ENCODE data around the gene STK17A. TPM values are rescaled to one million over a fixed set of nuclear protein-coding genes. Genes with fewer than 3 reads are reported as not detected.

STK17A gene
- total RNA-seq, 1 donor from 2014 or later = 35.0 TPM

DNA sequence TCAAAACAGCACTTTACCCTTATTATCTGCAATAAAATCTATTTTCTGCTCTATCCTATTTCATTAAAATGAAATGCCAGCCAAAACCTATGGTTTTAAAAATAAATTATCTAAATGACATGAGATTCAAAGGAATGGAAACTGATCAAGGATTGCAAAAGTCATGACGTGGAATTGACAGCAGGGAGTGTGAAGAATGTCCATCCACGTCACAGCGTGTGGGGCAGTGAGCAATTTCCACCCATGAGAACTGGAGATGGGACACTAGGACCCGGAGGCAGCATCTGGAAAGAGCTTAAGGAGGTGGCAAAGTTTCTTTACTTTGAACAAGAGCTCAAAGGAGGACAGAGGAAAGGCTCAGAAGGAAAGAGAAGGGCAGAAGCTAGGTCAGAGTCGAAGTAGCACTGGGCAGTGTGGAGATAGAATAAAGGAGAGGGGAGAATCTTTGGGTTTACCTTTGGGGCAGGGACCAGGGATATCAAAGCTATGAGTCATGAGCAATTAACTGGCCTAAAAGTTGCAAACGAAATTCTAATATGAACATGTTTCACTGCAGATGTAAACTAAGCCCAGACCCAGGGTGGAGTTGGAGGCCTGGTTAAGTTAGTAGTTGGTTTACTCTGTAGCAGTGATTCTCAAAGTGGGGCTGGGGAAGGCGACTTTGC, 24.9 kb upstream of the STK17A start:
- no peak overlapping the region for H3K27ac Mint-ChIP-seq (ENCODE audit: unreplicated experiment)
- H3K9me3 Mint-ChIP-seq (ENCODE audit: low read depth) = no peaks in the 10 kb centered on the region
- H3K36me3 Mint-ChIP-seq (ENCODE audit: low read depth) = no peaks in the 10 kb centered on the region
- DNase-seq (ENCODE audit: low spot score) = no peak
- H3K4me3 Mint-ChIP-seq (ENCODE audit: unreplicated experiment) = no peak overlapping the region
- peaks cover 11% of the 10 kb centered on the region for H3K4me1 Mint-ChIP-seq (ENCODE audit: low read depth)
- TF ChIP-seq, protein P1, sequence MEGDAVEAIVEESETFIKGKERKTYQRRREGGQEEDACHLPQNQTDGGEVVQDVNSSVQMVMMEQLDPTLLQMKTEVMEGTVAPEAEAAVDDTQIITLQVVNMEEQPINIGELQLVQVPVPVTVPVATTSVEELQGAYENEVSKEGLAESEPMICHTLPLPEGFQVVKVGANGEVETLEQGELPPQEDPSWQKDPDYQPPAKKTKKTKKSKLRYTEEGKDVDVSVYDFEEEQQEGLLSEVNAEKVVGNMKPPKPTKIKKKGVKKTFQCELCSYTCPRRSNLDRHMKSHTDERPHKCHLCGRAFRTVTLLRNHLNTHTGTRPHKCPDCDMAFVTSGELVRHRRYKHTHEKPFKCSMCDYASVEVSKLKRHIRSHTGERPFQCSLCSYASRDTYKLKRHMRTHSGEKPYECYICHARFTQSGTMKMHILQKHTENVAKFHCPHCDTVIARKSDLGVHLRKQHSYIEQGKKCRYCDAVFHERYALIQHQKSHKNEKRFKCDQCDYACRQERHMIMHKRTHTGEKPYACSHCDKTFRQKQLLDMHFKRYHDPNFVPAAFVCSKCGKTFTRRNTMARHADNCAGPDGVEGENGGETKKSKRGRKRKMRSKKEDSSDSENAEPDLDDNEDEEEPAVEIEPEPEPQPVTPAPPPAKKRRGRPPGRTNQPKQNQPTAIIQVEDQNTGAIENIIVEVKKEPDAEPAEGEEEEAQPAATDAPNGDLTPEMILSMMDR (IDR thresholded peaks at IDR 0.05) = no peak
- H3K27me3 Mint-ChIP-seq (ENCODE audit: low read depth) = peaks cover 11% of the 10 kb centered on the region

DNA sequence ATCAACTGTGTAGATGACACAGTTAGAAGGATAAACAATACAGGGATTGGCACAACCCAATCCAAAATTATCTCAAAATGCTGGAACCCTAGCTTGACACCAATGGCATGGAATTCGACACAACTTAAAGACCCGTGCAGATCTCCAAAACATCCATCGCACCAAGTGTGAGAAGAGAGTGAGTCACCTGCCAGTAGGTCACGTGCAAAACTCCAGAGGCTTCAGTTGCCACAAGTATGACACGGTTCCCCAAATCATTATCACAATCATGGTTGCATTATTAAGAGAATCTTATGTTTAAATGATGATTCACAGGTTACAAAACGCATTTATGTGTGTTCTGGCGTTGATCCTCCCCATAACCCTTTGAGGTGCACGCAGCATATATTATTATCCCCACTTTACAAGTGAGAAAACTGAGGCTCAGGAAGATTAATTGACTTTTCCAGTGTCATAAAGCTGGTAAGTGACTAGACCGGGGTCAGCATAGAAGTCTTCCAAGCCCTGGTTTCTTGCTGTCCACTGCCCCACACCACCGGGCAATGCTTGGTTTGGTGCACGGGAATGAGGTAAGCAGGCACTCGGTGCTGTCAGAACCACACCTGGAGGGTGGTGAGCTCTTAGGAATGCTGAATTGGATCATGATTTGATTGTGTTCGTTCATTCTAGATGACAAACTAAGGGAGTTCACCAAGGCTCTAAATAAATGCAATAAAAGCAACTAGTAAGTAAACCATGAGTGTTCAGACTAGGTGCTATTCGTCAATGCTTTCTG, 23.6 kb upstream of the STK17A start:
- no peak for DNase-seq (ENCODE audit: low spot score)
- Mint-ChIP-seq H3K4me3 (ENCODE audit: unreplicated experiment) (no peak overlapping the region), H3K27me3 (ENCODE audit: low read depth) (peaks cover 11% of the 10 kb centered on the region), H3K27ac (ENCODE audit: unreplicated experiment) (no peak overlapping the region), H3K9me3 (ENCODE audit: low read depth) (no peaks in the 10 kb centered on the region), H3K36me3 (ENCODE audit: low read depth) (no peaks in the 10 kb centered on the region), H3K4me1 (ENCODE audit: low read depth) (peaks cover 2% of the 10 kb centered on the region)
- TF ChIP-seq, protein P1 (IDR thresholded peaks at IDR 0.05) = no peak

DNA sequence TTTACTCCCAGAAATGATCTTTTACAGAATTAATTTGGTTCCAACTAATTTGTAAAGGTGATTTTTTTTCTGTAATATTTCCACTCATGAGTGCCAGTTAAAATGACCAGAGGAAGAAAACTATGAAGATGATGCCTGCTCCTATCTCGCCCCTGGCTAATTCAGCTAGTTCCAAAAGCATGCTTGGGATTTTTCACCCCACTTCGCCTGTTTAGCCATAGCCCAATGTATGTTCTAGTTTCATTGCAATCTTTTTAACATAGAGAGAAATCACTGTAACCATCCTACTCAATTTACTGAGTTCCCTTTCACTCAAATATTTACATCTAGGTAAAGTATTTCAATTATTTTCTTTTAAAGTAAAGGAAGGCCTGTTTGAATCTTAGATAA, 23.0 kb upstream of the STK17A start:
- no peaks in the 10 kb centered on the region for H3K4me1 Mint-ChIP-seq (ENCODE audit: low read depth)
- H3K9me3 Mint-ChIP-seq (ENCODE audit: low read depth) = no peaks in the 10 kb centered on the region
- TF ChIP-seq, protein P1 (IDR thresholded peaks at IDR 0.05) = no peak
- H3K27ac Mint-ChIP-seq (ENCODE audit: unreplicated experiment) = no peak overlapping the region
- no peak overlapping the region for H3K4me3 Mint-ChIP-seq (ENCODE audit: unreplicated experiment)
- H3K36me3 Mint-ChIP-seq (ENCODE audit: low read depth) = no peaks in the 10 kb centered on the region
- no peak for DNase-seq (ENCODE audit: low spot score)
- H3K27me3 Mint-ChIP-seq (ENCODE audit: low read depth) = peaks cover 11% of the 10 kb centered on the region

DNA sequence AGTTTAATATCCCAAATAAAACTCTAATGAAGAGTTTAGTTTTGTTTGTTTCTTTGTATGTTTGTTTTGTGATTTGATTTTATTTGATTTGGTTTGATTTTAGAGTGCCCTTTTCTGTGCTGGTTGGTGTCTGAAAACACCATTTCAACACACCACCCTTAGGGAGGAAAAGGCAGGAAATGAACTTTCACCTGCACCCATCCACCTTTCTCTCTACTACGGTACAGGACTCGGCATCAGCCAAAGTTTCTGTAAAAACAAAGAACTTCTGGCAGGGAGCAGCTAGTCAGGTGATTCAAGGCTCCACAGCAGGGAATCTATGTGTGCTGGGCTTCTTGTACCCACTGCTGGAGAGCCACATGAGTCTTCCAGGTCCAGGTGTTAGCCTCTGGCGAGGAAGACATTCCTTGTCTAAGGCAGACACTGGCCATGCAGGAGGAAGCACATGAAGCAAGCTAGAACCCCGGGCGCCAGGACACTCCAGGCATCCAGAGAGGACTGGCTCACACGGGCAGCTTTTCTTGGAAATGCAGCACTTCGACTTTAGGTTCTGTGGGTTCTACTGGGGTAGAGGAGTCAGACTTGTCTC, 22.1 kb upstream of the STK17A start:
- H3K4me1 Mint-ChIP-seq (ENCODE audit: low read depth) = no peaks in the 10 kb centered on the region
- no peak overlapping the region for H3K4me3 Mint-ChIP-seq (ENCODE audit: unreplicated experiment)
- no peaks in the 10 kb centered on the region for H3K9me3 Mint-ChIP-seq (ENCODE audit: low read depth)
- TF ChIP-seq, protein P1 (IDR thresholded peaks at IDR 0.05) = no peak
- peaks cover 7% of the 10 kb centered on the region for H3K27me3 Mint-ChIP-seq (ENCODE audit: low read depth)
- no peak for DNase-seq (ENCODE audit: low spot score)
- H3K27ac Mint-ChIP-seq (ENCODE audit: unreplicated experiment) = no peak overlapping the region
- no peaks in the 10 kb centered on the region for H3K36me3 Mint-ChIP-seq (ENCODE audit: low read depth)

DNA sequence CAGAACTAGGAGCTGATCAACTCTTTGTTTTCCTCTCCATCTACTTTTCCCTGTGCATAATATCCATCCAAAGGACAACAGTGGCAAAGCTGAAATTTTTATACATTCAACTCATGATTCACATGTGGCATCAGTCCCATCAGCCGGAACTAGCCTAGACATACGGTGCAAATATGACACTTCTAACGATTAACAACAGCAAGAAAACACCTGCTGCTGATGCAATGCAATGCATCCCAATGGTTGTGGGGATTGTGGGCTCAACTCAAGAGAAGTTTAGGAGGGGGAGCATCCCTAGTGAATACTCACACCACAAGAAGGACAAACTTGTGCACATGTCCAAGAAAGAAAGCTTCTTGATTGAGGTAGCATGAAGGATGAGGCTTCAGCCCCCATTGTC, 20.5 kb upstream of the STK17A start:
- DNase-seq (ENCODE audit: low spot score) = no peak
- no peak overlapping the region for H3K27ac Mint-ChIP-seq (ENCODE audit: unreplicated experiment)

More for the DNA sequence above, 20.5 kb upstream of the STK17A start:
- Mint-ChIP-seq H3K36me3 (ENCODE audit: low read depth) (no peaks in the 10 kb centered on the region), H3K27me3 (ENCODE audit: low read depth) (peaks cover under 1% of the 10 kb centered on the region), H3K4me3 (ENCODE audit: unreplicated experiment) (no peak overlapping the region), H3K9me3 (ENCODE audit: low read depth) (no peaks in the 10 kb centered on the region), H3K4me1 (ENCODE audit: low read depth) (no peaks in the 10 kb centered on the region)
- TF ChIP-seq, protein P1 (IDR thresholded peaks at IDR 0.05) = no peak

Measured in chondrocyte (in vitro differentiated cells).